GM06990 (cell line): Measurements from ENCODE around the gene ACSBG1.

Experiments used
- DNase-seq: peaks from one replicate; pipeline ENCODE4 v3.0.0-alpha.2; 2011; ENCODE audit not compliant: insufficient read length; ENCODE audit errors: extremely low read depth
- H3K27me3 ChIP-seq: replicated peaks from 2 replicates; pipeline ENCODE4 v1.6.0; 2011; ENCODE audit warnings: low read length; ENCODE audit not compliant: control insufficient read depth, insufficient read depth
- H3K36me3 ChIP-seq: 2 replicates; pipeline ENCODE4 v1.5.1; 2011; ENCODE audit warnings: low read length; ENCODE audit not compliant: control insufficient read depth, insufficient read depth
- H3K4me3 ChIP-seq: replicated peaks from 2 replicates; pipeline ENCODE4 v1.5.1; 2011; ENCODE audit warnings: low read depth, mild to moderate bottlenecking, control low read depth, low read length
- TF ChIP-seq, protein P1 (sequence below): IDR thresholded peaks from 2 replicates; pipeline ENCODE4 v1.5.1; 2011; ENCODE audit warnings: low read length, control low read depth, mild to moderate bottlenecking, inconsistent platforms; ENCODE audit not compliant: insufficient read depth, poor library complexity, severe bottlenecking

The ACSBG1 gene

DNA sequence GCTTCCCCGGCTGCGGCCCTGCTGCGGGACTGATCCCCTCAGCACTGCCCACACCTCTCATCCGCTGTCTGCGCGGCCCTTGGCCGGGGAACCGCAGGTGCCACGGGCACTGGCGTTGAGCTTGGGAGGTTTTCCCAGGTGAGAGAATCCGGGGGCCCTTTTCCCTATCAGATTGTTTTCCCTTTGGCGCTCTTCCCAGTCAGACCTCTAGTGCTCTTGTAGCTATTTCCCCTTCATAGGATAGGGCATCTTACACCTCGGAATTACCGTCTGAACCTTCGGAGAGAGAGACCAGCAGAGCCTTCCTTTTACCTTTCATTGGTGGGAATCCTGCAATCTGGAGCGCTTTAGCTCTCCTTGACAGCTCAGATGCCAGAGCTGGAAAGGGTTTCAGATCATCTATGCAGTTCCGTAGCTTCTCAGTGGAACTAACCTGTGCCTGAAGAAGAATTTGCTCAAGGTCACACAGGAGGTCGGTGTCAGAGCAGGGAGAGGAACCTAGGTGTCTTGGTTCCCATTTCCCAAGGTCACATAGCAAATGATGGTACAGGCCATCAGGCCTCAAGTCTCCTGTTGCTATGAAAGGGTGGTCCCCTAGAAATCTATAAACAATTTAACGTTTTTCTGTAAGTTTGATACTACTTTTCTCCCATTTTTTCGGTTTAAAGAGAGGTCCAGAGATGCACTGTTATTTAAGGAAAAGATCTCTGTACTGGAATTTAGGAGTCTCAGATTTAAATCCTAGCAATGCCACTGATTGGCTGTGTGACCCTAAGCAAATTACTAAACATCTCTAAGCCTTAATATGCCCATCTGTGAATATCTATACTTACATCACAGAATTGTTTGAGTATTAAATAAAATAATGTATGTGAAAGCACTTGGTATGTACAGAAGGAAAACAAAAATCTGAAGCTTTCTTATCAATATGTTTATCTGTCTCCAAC is 84.3 kb downstream of the ACSBG1 start:
- peak overlapping the region; percentile 77 for H3K4me3 ChIP-seq
- TF ChIP-seq, protein P1, sequence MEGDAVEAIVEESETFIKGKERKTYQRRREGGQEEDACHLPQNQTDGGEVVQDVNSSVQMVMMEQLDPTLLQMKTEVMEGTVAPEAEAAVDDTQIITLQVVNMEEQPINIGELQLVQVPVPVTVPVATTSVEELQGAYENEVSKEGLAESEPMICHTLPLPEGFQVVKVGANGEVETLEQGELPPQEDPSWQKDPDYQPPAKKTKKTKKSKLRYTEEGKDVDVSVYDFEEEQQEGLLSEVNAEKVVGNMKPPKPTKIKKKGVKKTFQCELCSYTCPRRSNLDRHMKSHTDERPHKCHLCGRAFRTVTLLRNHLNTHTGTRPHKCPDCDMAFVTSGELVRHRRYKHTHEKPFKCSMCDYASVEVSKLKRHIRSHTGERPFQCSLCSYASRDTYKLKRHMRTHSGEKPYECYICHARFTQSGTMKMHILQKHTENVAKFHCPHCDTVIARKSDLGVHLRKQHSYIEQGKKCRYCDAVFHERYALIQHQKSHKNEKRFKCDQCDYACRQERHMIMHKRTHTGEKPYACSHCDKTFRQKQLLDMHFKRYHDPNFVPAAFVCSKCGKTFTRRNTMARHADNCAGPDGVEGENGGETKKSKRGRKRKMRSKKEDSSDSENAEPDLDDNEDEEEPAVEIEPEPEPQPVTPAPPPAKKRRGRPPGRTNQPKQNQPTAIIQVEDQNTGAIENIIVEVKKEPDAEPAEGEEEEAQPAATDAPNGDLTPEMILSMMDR = no peak
- H3K36me3 ChIP-seq = peaks cover 5% of the 10 kb centered on the region
- H3K27me3 ChIP-seq = no peaks in the 10 kb centered on the region
- no peak for DNase-seq

DNA sequence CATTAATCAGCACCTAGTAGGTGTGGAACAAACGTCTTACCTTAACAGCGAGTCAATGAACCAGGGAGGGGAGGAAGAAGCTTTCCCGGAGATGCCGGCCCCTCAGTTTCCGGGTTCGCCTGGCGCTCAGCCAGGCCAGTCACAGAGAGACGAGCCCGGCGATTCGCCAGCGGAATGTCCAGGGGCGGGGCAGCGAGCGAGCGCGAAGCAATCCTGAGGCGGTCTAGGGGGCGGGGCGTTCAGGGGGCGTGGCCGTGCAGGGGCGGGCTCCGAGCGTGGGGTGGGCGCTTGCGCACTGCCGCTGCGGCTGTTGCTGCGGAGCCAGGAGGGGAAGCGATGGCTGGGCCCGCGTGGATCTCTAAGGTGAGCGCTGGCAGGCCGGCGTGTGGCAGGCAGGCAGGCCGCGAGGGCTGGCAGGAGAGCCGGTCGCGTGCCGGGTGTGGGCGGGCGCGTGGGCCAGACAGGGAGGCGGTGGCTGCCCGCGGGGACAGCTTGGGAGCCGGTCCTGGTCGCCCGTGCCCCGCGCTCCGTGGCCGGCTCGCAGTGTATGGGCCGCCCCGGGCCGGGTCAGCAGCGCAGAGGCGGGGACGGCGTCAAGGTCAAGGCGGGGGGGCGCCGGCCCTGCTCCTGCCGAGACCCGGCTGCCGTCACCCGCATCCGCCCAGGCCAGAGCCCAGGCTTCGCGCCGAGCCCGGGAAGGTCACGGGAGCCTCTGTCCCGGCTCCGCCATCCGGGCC is 85.1 kb downstream of the ACSBG1 start, which contains the start of gene IDH3A:
Gene IDH3A, plus strand, starts transcription at position 295 of the 737 bp plus-strand sequence. Its CDS starts 42 bp downstream, at position 337.
- Histone ChIP-seq H3K36me3 (peaks cover 3% of the 10 kb centered on the region; the same call in 1 of the 2 replicates), H3K27me3 (no peaks in the 10 kb centered on the region), H3K4me3 (peak within 1 kb of the TSS; percentile 77)
- peak; percentile 97 for DNase-seq
- TF ChIP-seq, protein P1 = no peak

- no peak for DNase-seq
- H3K4me3 ChIP-seq = peak overlapping the region; percentile 65
- TF ChIP-seq, protein P1 = no peak
- no peaks in the 10 kb centered on the region for H3K27me3 ChIP-seq
- H3K36me3 ChIP-seq = peaks cover 3% of the 10 kb centered on the region; the same call in 1 of the 2 replicates
These were observed 85.8 kb downstream of the ACSBG1 start for GRCh38 chr15:78148392-78149067.

GRCh38 chr15:78147566-78147965 is 86.8 kb downstream of the ACSBG1 start:
- DNase-seq = no peak
- H3K4me3 ChIP-seq = no peak overlapping the region
- H3K27me3 ChIP-seq = no peaks in the 10 kb centered on the region
- TF ChIP-seq, protein P1 = no peak
- H3K36me3 ChIP-seq = no peaks in the 10 kb centered on the region

DNA sequence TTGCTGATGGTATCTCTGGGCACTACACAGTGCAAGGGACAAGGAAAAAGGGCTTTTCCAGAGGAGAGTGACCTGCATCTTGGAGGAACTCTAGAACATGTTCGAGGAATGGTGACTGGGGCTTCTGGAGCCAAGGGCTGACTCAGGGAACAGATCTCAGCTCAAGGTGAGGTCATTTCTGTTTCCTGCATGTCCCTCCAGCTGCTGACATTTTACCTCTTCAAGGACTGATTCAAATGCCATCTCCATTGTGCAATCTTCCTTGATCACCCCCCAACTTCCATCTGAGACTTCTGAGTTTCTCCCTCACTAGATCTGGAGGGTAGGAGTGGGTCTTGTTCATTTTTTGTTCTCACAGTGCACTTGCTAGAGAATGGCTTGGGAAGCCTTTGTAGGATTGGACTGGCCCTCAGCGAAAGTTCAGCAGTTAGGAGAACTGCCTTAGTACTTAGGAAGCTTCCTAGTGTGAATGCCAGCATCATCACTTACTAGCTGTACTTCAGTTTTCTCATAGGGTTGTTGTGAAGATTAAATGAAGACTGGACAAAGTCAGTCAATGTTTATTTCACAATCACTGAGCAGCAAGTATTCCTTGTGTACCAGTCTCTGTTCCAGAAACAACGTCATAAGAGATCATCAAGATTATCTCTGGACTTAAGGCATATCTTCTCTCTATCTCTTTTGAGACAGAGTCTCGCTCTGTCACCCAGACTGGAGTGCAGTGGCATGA is 87.8 kb downstream of the ACSBG1 start:
- no peaks in the 10 kb centered on the region for H3K36me3 ChIP-seq
- no peaks in the 10 kb centered on the region for H3K27me3 ChIP-seq
- H3K4me3 ChIP-seq = no peak overlapping the region
- DNase-seq = no peak
- TF ChIP-seq, protein P1 = no peak
